ENCODE data around the gene KRT6A. TPM values are rescaled to one million over a fixed set of nuclear protein-coding genes. Genes with fewer than 3 reads are reported as not detected.

Gene KRT6A
- total and polyA plus RNA-seq, 5 donors from 2014 or later: not detected

DNA sequence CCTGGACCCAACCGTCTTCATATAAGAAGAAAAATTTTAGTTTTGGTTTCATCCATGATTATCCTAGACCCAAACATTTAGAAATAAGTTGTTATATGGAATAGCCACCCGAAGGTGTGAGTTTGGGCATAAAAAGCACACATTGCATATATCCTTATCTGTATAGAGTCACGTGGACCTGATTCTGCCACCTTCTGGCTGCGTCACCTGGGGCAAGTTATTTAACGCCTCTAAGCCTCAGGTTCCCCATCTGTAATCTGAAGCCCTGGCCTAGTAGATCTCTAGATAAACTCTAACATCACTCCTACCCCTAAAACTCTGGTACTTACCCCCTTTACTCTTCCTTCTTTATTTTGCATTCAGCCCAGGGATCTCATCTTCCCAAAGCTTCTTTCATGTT, 41.4 kb upstream of the KRT6A start:
- Mint-ChIP-seq H3K4me3 (no peak overlapping the region), H3K4me1 (peaks cover 0 to 3% (median 0%) of the 10 kb centered on the region in 4 donors), H3K36me3 (no peaks in the 10 kb centered on the region), H3K9me3 (no peaks in the 10 kb centered on the region), H3K27me3 (peaks cover 8% of the 10 kb centered on the region), H3K27ac (no peak overlapping the region)
- Histone ChIP-seq H3K4me3 (ENCODE audit: low read depth, low read length) (no peak overlapping the region), H3K36me3 (ENCODE audit: control insufficient read depth, insufficient read depth, low read length) (no peaks in the 10 kb centered on the region), H3K27ac (ENCODE audit: insufficient read depth, low read length, poor library complexity, severe bottlenecking) (no peak overlapping the region), H3K4me1 (ENCODE audit: control insufficient read depth, insufficient read depth, low read length, poor library complexity, severe bottlenecking) (no peaks in the 10 kb centered on the region), H3K27me3 (ENCODE audit: control insufficient read depth, insufficient read depth, low read length) (no peaks in the 10 kb centered on the region), H3K9me3 (ENCODE audit: control insufficient read depth in 2 of 2, low read length in 2 of 2) (no peaks in the 10 kb centered on the region)
- ATAC-seq (ENCODE audit: low read depth in 2 of 2) (no peak), DNase-seq (peak in 1 of 3 donors; percentile 23)

- no peaks in the 10 kb centered on the region for H3K4me1 ChIP-seq (ENCODE audit: control insufficient read depth, insufficient read depth, low read length, poor library complexity, severe bottlenecking)
- no peak overlapping the region for H3K4me3 Mint-ChIP-seq
- H3K36me3 Mint-ChIP-seq: no peaks in the 10 kb centered on the region
- no peaks in the 10 kb centered on the region for H3K27me3 ChIP-seq (ENCODE audit: control insufficient read depth, insufficient read depth, low read length)
- peaks cover 3% of the 10 kb centered on the region for H3K27me3 Mint-ChIP-seq
- H3K27ac ChIP-seq (ENCODE audit: insufficient read depth, low read length, poor library complexity, severe bottlenecking): no peak overlapping the region
- peaks cover 0 to 3% (median 0%) of the 10 kb centered on the region in 4 donors for H3K4me1 Mint-ChIP-seq
- no peaks in the 10 kb centered on the region for H3K36me3 ChIP-seq (ENCODE audit: control insufficient read depth, insufficient read depth, low read length)
- ATAC-seq (ENCODE audit: low read depth in 2 of 2) (no peak), DNase-seq (no peak)
- H3K9me3 Mint-ChIP-seq: no peaks in the 10 kb centered on the region
- no peaks in the 10 kb centered on the region for H3K9me3 ChIP-seq (ENCODE audit: control insufficient read depth in 2 of 2, low read length in 2 of 2)
- H3K4me3 ChIP-seq (ENCODE audit: low read depth, low read length): no peak overlapping the region
- no peak overlapping the region for H3K27ac Mint-ChIP-seq
These were observed 40.8 kb upstream of the KRT6A start for GRCh38 chr12:52533686-52534470.

GRCh38 chr12:52532636-52533035, 39.6 kb upstream of the KRT6A start:
- H3K9me3 Mint-ChIP-seq: no peaks in the 10 kb centered on the region
- H3K27ac Mint-ChIP-seq: no peak overlapping the region
- DNase-seq: no peak
- no peak overlapping the region for H3K27ac ChIP-seq (ENCODE audit: insufficient read depth, low read length, poor library complexity, severe bottlenecking)
- ATAC-seq (ENCODE audit: low read depth in 2 of 2): no peak
- no peaks in the 10 kb centered on the region for H3K36me3 Mint-ChIP-seq
- no peak overlapping the region for H3K4me3 Mint-ChIP-seq
- H3K27me3 Mint-ChIP-seq: no peaks in the 10 kb centered on the region
- H3K4me1 Mint-ChIP-seq: peaks cover 0 to 3% (median 0%) of the 10 kb centered on the region in 4 donors
- no peak overlapping the region for H3K4me3 ChIP-seq (ENCODE audit: low read depth, low read length)
- H3K36me3 ChIP-seq (ENCODE audit: control insufficient read depth, insufficient read depth, low read length): no peaks in the 10 kb centered on the region
- no peaks in the 10 kb centered on the region for H3K27me3 ChIP-seq (ENCODE audit: control insufficient read depth, insufficient read depth, low read length)
- no peaks in the 10 kb centered on the region for H3K9me3 ChIP-seq (ENCODE audit: control insufficient read depth in 2 of 2, low read length in 2 of 2)
- H3K4me1 ChIP-seq (ENCODE audit: control insufficient read depth, insufficient read depth, low read length, poor library complexity, severe bottlenecking): no peaks in the 10 kb centered on the region

- ATAC-seq (ENCODE audit: low read depth in 2 of 2) (no peak), DNase-seq (no peak)
These were observed 38.7 kb upstream of the KRT6A start for GRCh38 chr12:52531566-52532300.

DNA sequence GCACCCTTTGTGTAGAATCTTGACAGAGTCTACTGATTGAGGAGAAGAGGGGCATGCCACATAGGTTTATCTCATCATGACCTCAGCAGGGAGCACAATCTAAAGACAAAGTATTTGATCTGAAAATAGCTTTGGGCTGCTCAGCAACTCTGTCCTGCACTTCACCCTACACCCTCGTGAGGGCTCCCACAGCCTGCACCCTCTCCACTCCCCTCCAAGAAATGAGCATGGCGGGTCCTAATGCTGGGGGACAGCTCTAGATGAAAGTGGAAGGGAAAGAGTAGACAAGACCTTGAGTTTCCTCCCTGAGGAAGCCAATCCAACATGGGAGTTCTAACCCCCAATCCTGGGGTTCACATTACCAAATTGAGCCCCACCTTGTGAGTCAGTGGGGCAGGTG, 37.8 kb upstream of the KRT6A start:
- H3K36me3 ChIP-seq (ENCODE audit: control insufficient read depth, insufficient read depth, low read length): no peaks in the 10 kb centered on the region
- H3K4me3 ChIP-seq (ENCODE audit: low read depth, low read length): no peak overlapping the region
- H3K36me3 Mint-ChIP-seq: no peaks in the 10 kb centered on the region
- peaks cover 0 to 3% (median 0%) of the 10 kb centered on the region in 4 donors for H3K4me1 Mint-ChIP-seq
- no peaks in the 10 kb centered on the region for H3K9me3 Mint-ChIP-seq
- ATAC-seq (ENCODE audit: low read depth in 2 of 2): no peak
- no peak overlapping the region for H3K27ac ChIP-seq (ENCODE audit: insufficient read depth, low read length, poor library complexity, severe bottlenecking)
- H3K4me1 ChIP-seq (ENCODE audit: control insufficient read depth, insufficient read depth, low read length, poor library complexity, severe bottlenecking): no peaks in the 10 kb centered on the region
- DNase-seq: no peak
- H3K4me3 Mint-ChIP-seq: no peak overlapping the region
- H3K27me3 Mint-ChIP-seq: no peaks in the 10 kb centered on the region
- no peaks in the 10 kb centered on the region for H3K9me3 ChIP-seq (ENCODE audit: control insufficient read depth in 2 of 2, low read length in 2 of 2)
- H3K27ac Mint-ChIP-seq: no peak overlapping the region
- H3K27me3 ChIP-seq (ENCODE audit: control insufficient read depth, insufficient read depth, low read length): no peaks in the 10 kb centered on the region

More at GRCh38 chr12:52531566-52532300, 38.7 kb upstream of the KRT6A start:
- no peak overlapping the region for H3K4me3 Mint-ChIP-seq
- Histone ChIP-seq H3K4me1 (ENCODE audit: control insufficient read depth, insufficient read depth, low read length, poor library complexity, severe bottlenecking) (no peaks in the 10 kb centered on the region), H3K27me3 (ENCODE audit: control insufficient read depth, insufficient read depth, low read length) (no peaks in the 10 kb centered on the region), H3K27ac (ENCODE audit: insufficient read depth, low read length, poor library complexity, severe bottlenecking) (no peak overlapping the region), H3K4me3 (ENCODE audit: low read depth, low read length) (no peak overlapping the region), H3K36me3 (ENCODE audit: control insufficient read depth, insufficient read depth, low read length) (no peaks in the 10 kb centered on the region), H3K9me3 (ENCODE audit: control insufficient read depth in 2 of 2, low read length in 2 of 2) (no peaks in the 10 kb centered on the region)
- H3K4me1 Mint-ChIP-seq: peaks cover 0 to 3% (median 0%) of the 10 kb centered on the region in 4 donors
- H3K27ac Mint-ChIP-seq: no peak overlapping the region
- no peaks in the 10 kb centered on the region for H3K27me3 Mint-ChIP-seq
- no peaks in the 10 kb centered on the region for H3K36me3 Mint-ChIP-seq
- no peaks in the 10 kb centered on the region for H3K9me3 Mint-ChIP-seq

DNA sequence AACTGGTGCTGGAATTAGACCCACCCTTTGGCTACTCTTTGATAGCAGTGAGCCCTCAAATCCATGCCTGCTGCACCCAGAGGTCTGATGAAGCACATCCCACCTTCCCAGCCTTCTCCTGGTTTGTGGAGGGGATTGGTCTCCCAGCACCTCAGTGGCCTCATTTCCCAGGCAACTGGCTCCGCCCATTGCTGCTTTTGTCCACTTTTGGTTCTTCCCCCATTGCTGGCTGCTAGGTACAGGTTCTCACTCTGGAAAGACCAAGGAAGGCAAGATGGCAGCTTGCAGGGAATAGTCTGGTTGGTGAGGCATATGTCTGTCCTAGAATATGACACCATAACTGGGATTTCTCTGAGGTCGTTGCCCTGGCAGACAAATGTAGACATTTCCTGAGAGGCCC, 37.3 kb upstream of the KRT6A start:
- Histone ChIP-seq H3K4me3 (ENCODE audit: low read depth, low read length) (no peak overlapping the region), H3K27ac (ENCODE audit: insufficient read depth, low read length, poor library complexity, severe bottlenecking) (no peak overlapping the region), H3K4me1 (ENCODE audit: control insufficient read depth, insufficient read depth, low read length, poor library complexity, severe bottlenecking) (no peaks in the 10 kb centered on the region), H3K36me3 (ENCODE audit: control insufficient read depth, insufficient read depth, low read length) (no peaks in the 10 kb centered on the region), H3K9me3 (ENCODE audit: control insufficient read depth in 2 of 2, low read length in 2 of 2) (no peaks in the 10 kb centered on the region), H3K27me3 (ENCODE audit: control insufficient read depth, insufficient read depth, low read length) (no peaks in the 10 kb centered on the region)
- Mint-ChIP-seq H3K27me3 (no peaks in the 10 kb centered on the region), H3K36me3 (no peaks in the 10 kb centered on the region), H3K4me3 (no peak overlapping the region), H3K27ac (no peak overlapping the region), H3K4me1 (peaks cover 0 to 3% (median 0%) of the 10 kb centered on the region in 4 donors), H3K9me3 (no peaks in the 10 kb centered on the region)
- DNase-seq (no peak), ATAC-seq (ENCODE audit: low read depth in 2 of 2) (no peak)

DNA sequence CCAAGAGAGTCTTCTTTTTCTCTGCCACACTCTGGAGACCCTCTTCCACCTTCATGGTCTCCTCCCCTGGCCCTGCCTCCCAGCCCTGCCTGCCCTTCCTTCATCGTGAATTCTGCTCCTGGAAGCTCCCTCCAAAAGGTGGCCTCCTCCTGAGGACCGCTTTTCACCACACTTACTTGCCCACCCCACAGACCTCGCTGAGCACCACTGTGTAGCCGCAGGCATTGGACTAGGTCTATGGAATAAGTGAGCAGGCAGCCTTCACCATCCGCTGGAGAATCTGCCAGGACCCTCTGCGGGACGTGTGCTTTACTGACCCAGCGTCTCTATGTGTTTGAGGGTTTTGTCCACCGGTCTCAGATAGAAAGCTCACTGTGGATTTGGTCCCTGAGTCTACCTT, 36.8 kb upstream of the KRT6A start:
- Mint-ChIP-seq H3K9me3 (no peaks in the 10 kb centered on the region), H3K27me3 (no peaks in the 10 kb centered on the region), H3K4me3 (peak overlapping the region in 1 of 4 donors; percentile 64), H3K27ac (no peak overlapping the region), H3K4me1 (peaks cover 0 to 3% (median 0%) of the 10 kb centered on the region in 4 donors), H3K36me3 (no peaks in the 10 kb centered on the region)
- no peaks in the 10 kb centered on the region for H3K4me1 ChIP-seq (ENCODE audit: control insufficient read depth, insufficient read depth, low read length, poor library complexity, severe bottlenecking)
- no peak for ATAC-seq (ENCODE audit: low read depth in 2 of 2)
- no peaks in the 10 kb centered on the region for H3K36me3 ChIP-seq (ENCODE audit: control insufficient read depth, insufficient read depth, low read length)
- no peak overlapping the region for H3K4me3 ChIP-seq (ENCODE audit: low read depth, low read length)
- no peak overlapping the region for H3K27ac ChIP-seq (ENCODE audit: insufficient read depth, low read length, poor library complexity, severe bottlenecking)
- H3K27me3 ChIP-seq (ENCODE audit: control insufficient read depth, insufficient read depth, low read length): no peaks in the 10 kb centered on the region
- no peak for DNase-seq
- H3K9me3 ChIP-seq (ENCODE audit: control insufficient read depth in 2 of 2, low read length in 2 of 2): no peaks in the 10 kb centered on the region

Measured in CD4-positive, CD25-positive, alpha-beta regulatory T cell (primary cell).